ENCODE measurements around the gene UPK3B.
"Not testable (repeated sequence)": the region's sequence is repeated elsewhere in the genome, so short reads cannot be mapped to it uniquely, and the experiment has no call there.

DNA sequence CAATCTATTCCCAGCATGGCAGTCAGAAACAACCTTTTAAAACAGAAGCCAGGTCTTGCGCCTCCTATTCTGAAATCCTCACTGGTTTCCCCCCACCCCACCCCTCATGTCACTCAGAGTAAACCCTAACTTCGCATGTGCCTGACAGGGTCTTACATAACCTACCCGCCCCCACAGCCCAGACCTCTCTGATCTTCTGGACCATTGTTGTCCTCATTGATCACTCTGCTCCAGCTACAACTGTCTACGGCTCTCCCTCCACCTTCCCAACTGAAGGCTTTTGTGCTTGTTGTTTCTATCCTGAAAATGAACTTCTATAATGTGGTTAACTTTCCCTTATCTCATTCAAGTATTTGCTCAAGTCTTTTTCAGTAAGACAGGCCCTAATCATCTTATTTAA is 49.8 kb downstream of the UPK3B start:
- TF ChIP-seq, protein P1, sequence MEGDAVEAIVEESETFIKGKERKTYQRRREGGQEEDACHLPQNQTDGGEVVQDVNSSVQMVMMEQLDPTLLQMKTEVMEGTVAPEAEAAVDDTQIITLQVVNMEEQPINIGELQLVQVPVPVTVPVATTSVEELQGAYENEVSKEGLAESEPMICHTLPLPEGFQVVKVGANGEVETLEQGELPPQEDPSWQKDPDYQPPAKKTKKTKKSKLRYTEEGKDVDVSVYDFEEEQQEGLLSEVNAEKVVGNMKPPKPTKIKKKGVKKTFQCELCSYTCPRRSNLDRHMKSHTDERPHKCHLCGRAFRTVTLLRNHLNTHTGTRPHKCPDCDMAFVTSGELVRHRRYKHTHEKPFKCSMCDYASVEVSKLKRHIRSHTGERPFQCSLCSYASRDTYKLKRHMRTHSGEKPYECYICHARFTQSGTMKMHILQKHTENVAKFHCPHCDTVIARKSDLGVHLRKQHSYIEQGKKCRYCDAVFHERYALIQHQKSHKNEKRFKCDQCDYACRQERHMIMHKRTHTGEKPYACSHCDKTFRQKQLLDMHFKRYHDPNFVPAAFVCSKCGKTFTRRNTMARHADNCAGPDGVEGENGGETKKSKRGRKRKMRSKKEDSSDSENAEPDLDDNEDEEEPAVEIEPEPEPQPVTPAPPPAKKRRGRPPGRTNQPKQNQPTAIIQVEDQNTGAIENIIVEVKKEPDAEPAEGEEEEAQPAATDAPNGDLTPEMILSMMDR (IDR thresholded peaks at IDR 0.05), result not testable (repeated sequence)
- TF ChIP-seq POLR2A (IDR thresholded peaks at IDR 0.05), result not testable (repeated sequence)

All from Peyer's patch (tissue), 4 donors.